Tibial nerve (tissue), 4 donors: ENCODE measurements around the gene ARRB1.

Experiments
- EP300 ChIP-seq, 2 donors: sonication (generic); formaldehyde crosslinking; IDR thresholded peaks; one replicate each; pipeline ENCODE4 v1.6.1; 2017; ENCODE audit warnings: antibody characterized with exemption in 2 of 2, mild to moderate bottlenecking in 1 of 2
- POLR2A ChIP-seq, 2 donors: fragments of 450-650 bp; IDR thresholded peaks; one replicate each; pipeline ENCODE4 v1.6.1; 2017; ENCODE audit warnings: antibody characterized with exemption in 2 of 2, mild to moderate bottlenecking in 2 of 2, moderate library complexity in 2 of 2
- TF ChIP-seq, protein P1 (sequence below), 5 experiments: fragments of 200-600 bp in 3 of 5; fragments of 450-650 bp in 2 of 5; sonication (generic) in 3 of 5; IDR thresholded peaks; one replicate each; pipeline ENCODE4 v1.5.1; 2016 to 2019; ENCODE audit warnings: antibody characterized with exemption in 5 of 5, mild to moderate bottlenecking in 3 of 5, moderate library complexity in 2 of 5

DNA sequence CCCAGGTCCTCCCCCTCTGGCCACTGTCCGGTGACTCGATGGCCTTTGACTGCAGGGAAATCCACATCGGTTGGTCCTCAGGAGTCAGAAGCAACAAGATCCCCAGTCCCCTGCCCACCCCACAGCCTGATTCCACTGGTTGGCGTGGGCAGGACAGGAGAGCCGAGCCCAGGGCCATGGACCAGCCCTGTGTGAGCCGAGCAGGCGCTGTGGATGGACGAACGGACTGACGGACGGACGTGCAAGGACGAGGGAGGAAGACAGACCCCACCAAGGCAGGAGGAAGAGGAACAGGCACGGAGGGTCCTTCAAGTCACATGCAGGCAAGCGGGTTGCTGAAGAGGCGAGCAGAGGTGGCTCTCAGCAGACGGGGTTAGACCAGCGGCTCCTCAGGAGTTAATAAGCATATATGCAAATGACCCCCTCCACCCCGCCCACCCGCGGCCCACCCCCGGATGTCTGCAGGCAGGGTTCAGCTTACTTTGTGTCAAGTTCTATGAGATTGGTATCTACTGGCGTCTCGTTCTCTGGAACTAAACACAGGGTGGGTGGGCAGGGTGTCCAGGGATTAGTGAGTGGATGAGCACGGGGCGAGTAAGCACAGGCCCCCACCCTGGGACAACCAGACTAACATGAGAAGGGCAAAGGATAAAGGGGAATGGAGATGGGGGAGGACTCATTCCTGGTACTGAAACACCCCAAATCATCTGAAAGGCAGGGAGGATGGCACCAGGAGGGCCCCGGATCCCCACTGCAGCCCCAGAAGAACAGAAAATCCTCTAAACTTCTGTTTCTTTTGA, 84.1 kb downstream of the ARRB1 start:
- TF ChIP-seq POLR2A (IDR thresholded peaks at IDR 0.05) (no peak), EP300 (IDR thresholded peaks at IDR 0.05) (no peak)
- TF ChIP-seq, protein P1, sequence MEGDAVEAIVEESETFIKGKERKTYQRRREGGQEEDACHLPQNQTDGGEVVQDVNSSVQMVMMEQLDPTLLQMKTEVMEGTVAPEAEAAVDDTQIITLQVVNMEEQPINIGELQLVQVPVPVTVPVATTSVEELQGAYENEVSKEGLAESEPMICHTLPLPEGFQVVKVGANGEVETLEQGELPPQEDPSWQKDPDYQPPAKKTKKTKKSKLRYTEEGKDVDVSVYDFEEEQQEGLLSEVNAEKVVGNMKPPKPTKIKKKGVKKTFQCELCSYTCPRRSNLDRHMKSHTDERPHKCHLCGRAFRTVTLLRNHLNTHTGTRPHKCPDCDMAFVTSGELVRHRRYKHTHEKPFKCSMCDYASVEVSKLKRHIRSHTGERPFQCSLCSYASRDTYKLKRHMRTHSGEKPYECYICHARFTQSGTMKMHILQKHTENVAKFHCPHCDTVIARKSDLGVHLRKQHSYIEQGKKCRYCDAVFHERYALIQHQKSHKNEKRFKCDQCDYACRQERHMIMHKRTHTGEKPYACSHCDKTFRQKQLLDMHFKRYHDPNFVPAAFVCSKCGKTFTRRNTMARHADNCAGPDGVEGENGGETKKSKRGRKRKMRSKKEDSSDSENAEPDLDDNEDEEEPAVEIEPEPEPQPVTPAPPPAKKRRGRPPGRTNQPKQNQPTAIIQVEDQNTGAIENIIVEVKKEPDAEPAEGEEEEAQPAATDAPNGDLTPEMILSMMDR (IDR thresholded peaks at IDR 0.05), result no peak
